ENCODE results near the gene GPC1. TPM values are rescaled to one million over a fixed set of nuclear protein-coding genes. Genes with fewer than 3 reads are reported as not detected.

The GPC1 gene
- total RNA-seq, 2 donors from 2014 or later: 37.8 to 69.7 TPM

DNA sequence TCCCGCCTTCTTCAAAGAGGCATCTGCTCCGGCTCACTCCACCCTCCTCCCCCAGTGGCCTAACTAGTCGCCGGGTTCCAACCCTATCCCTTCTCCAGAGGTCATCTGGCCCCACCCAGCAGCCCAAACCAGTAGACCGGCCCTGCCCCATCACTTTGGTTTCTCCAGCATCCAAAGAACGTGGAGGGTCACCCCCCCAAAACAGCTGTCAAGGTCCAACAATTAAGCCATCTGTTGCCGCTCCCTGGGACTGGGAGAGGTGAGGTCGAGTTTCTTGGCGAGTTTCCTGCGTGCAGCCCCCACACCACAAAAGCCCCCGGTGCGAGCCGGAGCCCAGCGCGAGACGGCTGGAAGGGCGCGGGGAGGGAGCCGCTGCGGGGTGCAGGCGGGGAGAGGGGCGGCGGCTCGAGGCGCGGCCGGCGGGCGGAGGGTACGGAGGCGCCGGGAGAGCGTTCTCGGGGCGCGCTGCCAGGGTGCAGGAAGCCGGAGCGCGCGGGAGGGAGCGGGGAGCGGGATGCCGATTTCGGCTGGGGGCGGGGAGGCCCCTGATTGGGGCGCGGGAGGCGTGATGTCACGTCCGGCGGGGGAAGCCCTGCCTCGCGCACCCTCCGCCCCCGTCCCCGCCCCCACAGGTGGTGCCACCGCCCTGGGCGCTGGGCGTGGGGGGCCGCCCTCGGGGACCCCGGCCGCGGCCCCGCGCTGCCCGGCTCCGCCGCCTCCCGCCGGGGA, 571 bp upstream of the GPC1 start:
- Histone ChIP-seq H3K27ac (ENCODE audit: low read depth, low read length) (peak overlapping the region; percentile 29), H3K36me3 (ENCODE audit: control insufficient read depth, insufficient read depth, low read length) (no peaks in the 10 kb centered on the region), H3K4me3 (ENCODE audit: low read length) (peak overlapping the region; percentile 84), H3K9me3 (ENCODE audit: control insufficient read depth, low read length) (no peaks in the 10 kb centered on the region), H3K9ac (ENCODE audit: extremely low read depth, low read length, poor library complexity, severe bottlenecking) (no peak overlapping the region), H3K4me1 (ENCODE audit: control insufficient read depth, insufficient read depth, low read length) (no peaks in the 10 kb centered on the region), H3K27me3 (ENCODE audit: control insufficient read depth, insufficient read depth, low read length, poor library complexity, severe bottlenecking) (peaks cover 14% of the 10 kb centered on the region)
- H3K36me3 Mint-ChIP-seq (ENCODE audit: low read depth): peaks cover 2% of the 10 kb centered on the region
- H3K4me1 Mint-ChIP-seq: no peaks in the 10 kb centered on the region
- peak; percentile 94 for DNase-seq
- H3K4me3 Mint-ChIP-seq: peak overlapping the region; percentile 80
- no peaks in the 10 kb centered on the region for H3K9me3 Mint-ChIP-seq
- WGBS, 2 experiments (ENCODE audit: insufficient coverage in 1 of 2, insufficient read length in 1 of 2): 2% methylated on average over 10 to 71 of the region's 71 CpGs
- peak overlapping the region; percentile 87 for H3K27ac Mint-ChIP-seq
- peaks cover 47% of the 10 kb centered on the region for H3K27me3 Mint-ChIP-seq (ENCODE audit: insufficient read depth)
- TF ChIP-seq, protein P1, sequence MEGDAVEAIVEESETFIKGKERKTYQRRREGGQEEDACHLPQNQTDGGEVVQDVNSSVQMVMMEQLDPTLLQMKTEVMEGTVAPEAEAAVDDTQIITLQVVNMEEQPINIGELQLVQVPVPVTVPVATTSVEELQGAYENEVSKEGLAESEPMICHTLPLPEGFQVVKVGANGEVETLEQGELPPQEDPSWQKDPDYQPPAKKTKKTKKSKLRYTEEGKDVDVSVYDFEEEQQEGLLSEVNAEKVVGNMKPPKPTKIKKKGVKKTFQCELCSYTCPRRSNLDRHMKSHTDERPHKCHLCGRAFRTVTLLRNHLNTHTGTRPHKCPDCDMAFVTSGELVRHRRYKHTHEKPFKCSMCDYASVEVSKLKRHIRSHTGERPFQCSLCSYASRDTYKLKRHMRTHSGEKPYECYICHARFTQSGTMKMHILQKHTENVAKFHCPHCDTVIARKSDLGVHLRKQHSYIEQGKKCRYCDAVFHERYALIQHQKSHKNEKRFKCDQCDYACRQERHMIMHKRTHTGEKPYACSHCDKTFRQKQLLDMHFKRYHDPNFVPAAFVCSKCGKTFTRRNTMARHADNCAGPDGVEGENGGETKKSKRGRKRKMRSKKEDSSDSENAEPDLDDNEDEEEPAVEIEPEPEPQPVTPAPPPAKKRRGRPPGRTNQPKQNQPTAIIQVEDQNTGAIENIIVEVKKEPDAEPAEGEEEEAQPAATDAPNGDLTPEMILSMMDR (conservative IDR thresholded peaks at IDR 0.05): no peak

DNA sequence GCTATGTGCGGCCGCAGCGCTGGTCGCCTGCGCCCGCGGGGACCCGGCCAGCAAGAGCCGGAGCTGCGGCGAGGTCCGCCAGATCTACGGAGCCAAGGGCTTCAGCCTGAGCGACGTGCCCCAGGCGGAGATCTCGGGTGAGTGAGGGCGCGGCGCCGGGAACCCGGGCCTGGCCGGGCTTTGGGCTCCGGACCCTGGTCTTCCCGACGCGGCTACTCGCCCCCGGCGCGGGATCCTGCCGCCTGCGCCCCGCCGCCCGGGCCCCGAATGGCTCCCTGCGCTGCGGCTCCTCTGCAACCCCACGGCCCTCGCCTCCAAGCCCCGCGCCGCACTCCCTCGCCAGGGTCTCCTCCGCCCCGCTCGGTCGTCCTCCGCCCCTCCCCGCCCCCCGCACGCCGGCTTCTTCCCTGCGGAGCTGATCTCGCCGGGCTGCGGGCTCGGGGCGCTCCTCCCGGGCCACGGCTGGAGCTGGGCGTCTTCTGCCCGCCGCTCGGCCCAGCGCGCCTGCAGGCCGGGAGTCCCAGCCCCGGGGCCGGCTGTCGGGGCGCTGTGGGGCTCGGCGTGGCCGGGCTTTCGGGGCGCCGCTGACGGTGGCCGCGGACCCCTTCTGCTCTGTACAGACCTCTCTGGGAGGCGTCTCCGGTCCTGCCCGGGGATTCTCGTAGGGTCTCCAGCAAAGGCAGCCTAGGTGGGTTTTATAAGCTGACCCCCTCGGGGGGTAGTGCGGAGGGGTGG, 652 bp downstream of the GPC1 start:
- Mint-ChIP-seq H3K9me3 (no peaks in the 10 kb centered on the region), H3K4me3 (peak overlapping the region; percentile 80), H3K4me1 (no peaks in the 10 kb centered on the region), H3K27me3 (ENCODE audit: insufficient read depth) (peaks cover 46% of the 10 kb centered on the region), H3K27ac (no peak overlapping the region), H3K36me3 (ENCODE audit: low read depth) (peaks cover 2% of the 10 kb centered on the region)
- H3K9ac ChIP-seq (ENCODE audit: extremely low read depth, low read length, poor library complexity, severe bottlenecking): peak overlapping the region; percentile 51
- DNase-seq: peak; percentile 76
- H3K36me3 ChIP-seq (ENCODE audit: control insufficient read depth, insufficient read depth, low read length): no peaks in the 10 kb centered on the region
- no peaks in the 10 kb centered on the region for H3K9me3 ChIP-seq (ENCODE audit: control insufficient read depth, low read length)
- H3K4me1 ChIP-seq (ENCODE audit: control insufficient read depth, insufficient read depth, low read length): no peaks in the 10 kb centered on the region
- WGBS, 2 experiments (ENCODE audit: insufficient coverage in 1 of 2, insufficient read length in 1 of 2): 0 to 1% methylated on average over 47 to 88 of the region's 88 CpGs
- peaks cover 14% of the 10 kb centered on the region for H3K27me3 ChIP-seq (ENCODE audit: control insufficient read depth, insufficient read depth, low read length, poor library complexity, severe bottlenecking)
- peak overlapping the region; percentile 80 for H3K4me3 ChIP-seq (ENCODE audit: low read length)
- no peak overlapping the region for H3K27ac ChIP-seq (ENCODE audit: low read depth, low read length)
- TF ChIP-seq, protein P1 (conservative IDR thresholded peaks at IDR 0.05): no peak

DNA sequence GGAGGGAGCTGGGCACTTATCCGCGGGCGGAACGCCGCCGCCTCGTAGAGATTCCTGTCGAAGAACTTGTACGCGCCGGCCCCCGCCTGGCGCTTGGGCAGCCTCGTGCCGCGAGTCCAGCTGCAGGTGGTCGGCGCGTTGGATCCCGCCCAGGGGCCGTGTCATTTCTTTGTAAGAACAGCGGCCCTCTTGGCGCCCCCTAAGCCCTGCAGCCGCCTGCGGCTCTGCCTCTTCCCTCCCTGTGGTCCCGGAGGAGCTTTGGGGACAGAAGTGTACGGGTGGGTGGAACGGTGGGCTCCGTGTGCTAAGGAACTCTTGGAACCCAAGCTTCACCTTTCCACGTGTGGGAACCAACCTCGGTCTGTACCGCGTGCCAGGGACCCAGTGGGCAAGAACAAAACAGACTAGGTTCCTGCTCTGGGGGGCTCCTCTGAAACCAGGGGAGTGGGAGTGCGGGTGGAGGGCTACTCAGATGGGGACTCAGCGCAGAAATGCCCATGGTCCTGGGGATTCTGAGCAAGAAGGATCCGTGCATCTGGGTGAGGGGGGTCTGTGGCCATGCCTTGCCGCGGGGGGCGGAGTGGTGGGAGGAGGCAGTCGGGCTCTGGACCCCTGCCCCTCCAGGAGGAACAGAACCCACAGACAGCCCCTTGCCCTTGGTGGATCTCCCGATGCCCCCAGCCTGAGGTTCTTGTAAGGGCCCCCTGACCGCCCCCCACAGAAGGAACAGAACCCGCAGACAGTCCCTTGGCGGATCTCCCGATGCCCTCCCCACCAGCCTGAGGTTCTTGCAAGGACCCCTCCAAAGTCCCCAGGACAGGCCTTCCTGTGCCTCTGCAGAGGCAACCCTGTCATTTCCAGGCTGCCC, 1.5 kb downstream of the GPC1 start:
- WGBS, 2 experiments (ENCODE audit: insufficient coverage in 1 of 2, insufficient read length in 1 of 2): 28 to 36% methylated on average over 8 to 45 of the region's 45 CpGs
- Mint-ChIP-seq H3K4me3 (peak overlapping the region; percentile 80), H3K27me3 (ENCODE audit: insufficient read depth) (peaks cover 40% of the 10 kb centered on the region), H3K36me3 (ENCODE audit: low read depth) (peaks cover 2% of the 10 kb centered on the region), H3K9me3 (no peaks in the 10 kb centered on the region), H3K27ac (no peak overlapping the region), H3K4me1 (no peaks in the 10 kb centered on the region)
- H3K4me1 ChIP-seq (ENCODE audit: control insufficient read depth, insufficient read depth, low read length): no peaks in the 10 kb centered on the region
- peaks cover 14% of the 10 kb centered on the region for H3K27me3 ChIP-seq (ENCODE audit: control insufficient read depth, insufficient read depth, low read length, poor library complexity, severe bottlenecking)
- peak; percentile 75 for DNase-seq
- no peaks in the 10 kb centered on the region for H3K9me3 ChIP-seq (ENCODE audit: control insufficient read depth, low read length)
- H3K27ac ChIP-seq (ENCODE audit: low read depth, low read length): no peak overlapping the region
- H3K36me3 ChIP-seq (ENCODE audit: control insufficient read depth, insufficient read depth, low read length): no peaks in the 10 kb centered on the region
- H3K9ac ChIP-seq (ENCODE audit: extremely low read depth, low read length, poor library complexity, severe bottlenecking): no peak overlapping the region
- H3K4me3 ChIP-seq (ENCODE audit: low read length): peak overlapping the region; percentile 80
- TF ChIP-seq, protein P1 (conservative IDR thresholded peaks at IDR 0.05): peak; percentile 13

Measured in endodermal cell (in vitro differentiated cells).